ENCODE measurements around the gene ATP8A2. TPM values are rescaled to one million over a fixed set of nuclear protein-coding genes. Genes with fewer than 3 reads are reported as not detected.

The ATP8A2 gene
- total RNA-seq, 1 donor from 2014 or later: 1.3 TPM

DNA sequence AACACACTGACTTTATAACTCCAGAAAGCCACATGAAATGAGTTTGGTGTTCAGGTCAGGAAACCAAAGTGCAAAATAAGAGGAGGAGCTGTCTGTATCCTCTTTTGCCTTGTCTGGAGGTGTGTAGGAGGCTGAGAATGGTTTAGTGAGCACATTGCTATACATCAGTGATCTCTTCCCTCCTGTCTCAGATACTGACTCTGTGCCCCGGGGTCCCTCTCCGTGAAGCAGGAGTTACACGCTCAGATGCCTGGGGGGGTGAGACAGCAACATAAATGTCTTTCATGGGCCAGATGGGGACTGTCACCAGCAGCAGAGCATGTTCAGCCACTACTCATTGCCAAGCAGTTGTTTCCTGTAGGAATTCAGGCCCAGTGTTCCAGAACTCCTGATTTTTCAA is 285.4 kb downstream of the ATP8A2 start:
- TF ChIP-seq CTCF (IDR thresholded peaks at IDR 0.05; ENCODE audit: insufficient read depth, low read depth, low read length) (no peak), EZH2 (IDR thresholded peaks at IDR 0.05; ENCODE audit: insufficient read depth, low read length) (no peak)
- Histone ChIP-seq H4K20me1 (ENCODE audit: insufficient read depth, low read length) (no peaks in the 10 kb centered on the region), H2AFZ (ENCODE audit: low read depth, low read length) (no peak overlapping the region), H3K9me3 (ENCODE audit: insufficient read depth, low read depth, low read length) (no peaks in the 10 kb centered on the region), H3K79me2 (ENCODE audit: insufficient read depth, low read length) (no peaks in the 10 kb centered on the region), H3K27ac (ENCODE audit: low read depth, low read length) (no peak overlapping the region), H3K36me3 (ENCODE audit: insufficient read depth, low read length) (no peaks in the 10 kb centered on the region), H3K4me3 (ENCODE audit: insufficient read depth, low read depth, low read length) (no peak overlapping the region), H3K4me1 (ENCODE audit: insufficient read depth, low read length) (no peaks in the 10 kb centered on the region), H3K9ac (ENCODE audit: low read length) (no peak overlapping the region), H3K4me2 (ENCODE audit: low read length) (no peak overlapping the region), H3K27me3 (ENCODE audit: insufficient read depth, low read length) (no peaks in the 10 kb centered on the region)
- no peak overlapping the region for H3K4me3 Mint-ChIP-seq (ENCODE audit: unreplicated experiment)
- H3K36me3 Mint-ChIP-seq (ENCODE audit: low read depth, unreplicated experiment): no peaks in the 10 kb centered on the region
- no peak for FAIRE-seq
- DNase-seq (ENCODE audit: low read depth): no peak
- H3K27me3 Mint-ChIP-seq (ENCODE audit: low read depth, unreplicated experiment): no peaks in the 10 kb centered on the region
- no peak overlapping the region for H3K27ac Mint-ChIP-seq (ENCODE audit: unreplicated experiment)
- H3K9me3 Mint-ChIP-seq (ENCODE audit: unreplicated experiment): no peaks in the 10 kb centered on the region
- peaks cover 7% of the 10 kb centered on the region for H3K4me1 Mint-ChIP-seq (ENCODE audit: low read depth, unreplicated experiment)

- H3K4me1 Mint-ChIP-seq (ENCODE audit: low read depth, unreplicated experiment): peaks cover 3% of the 10 kb centered on the region
- no peaks in the 10 kb centered on the region for H3K4me1 ChIP-seq (ENCODE audit: insufficient read depth, low read length)
- H3K4me2 ChIP-seq (ENCODE audit: low read length): no peak overlapping the region
- no peaks in the 10 kb centered on the region for H3K27me3 Mint-ChIP-seq (ENCODE audit: low read depth, unreplicated experiment)
- H3K9me3 ChIP-seq (ENCODE audit: insufficient read depth, low read depth, low read length): no peaks in the 10 kb centered on the region
- H3K79me2 ChIP-seq (ENCODE audit: insufficient read depth, low read length): no peaks in the 10 kb centered on the region
- H3K27ac ChIP-seq (ENCODE audit: low read depth, low read length): no peak overlapping the region
- H3K27ac Mint-ChIP-seq (ENCODE audit: unreplicated experiment): no peak overlapping the region
- H3K4me3 Mint-ChIP-seq (ENCODE audit: unreplicated experiment): no peak overlapping the region
- no peak for TF ChIP-seq EZH2 (IDR thresholded peaks at IDR 0.05; ENCODE audit: insufficient read depth, low read length)
- TF ChIP-seq CTCF (IDR thresholded peaks at IDR 0.05; ENCODE audit: insufficient read depth, low read depth, low read length): no peak
- no peak overlapping the region for H3K4me3 ChIP-seq (ENCODE audit: insufficient read depth, low read depth, low read length)
- peak overlapping the region; percentile 15 for H2AFZ ChIP-seq (ENCODE audit: low read depth, low read length)
- H3K36me3 Mint-ChIP-seq (ENCODE audit: low read depth, unreplicated experiment): no peaks in the 10 kb centered on the region
- no peaks in the 10 kb centered on the region for H4K20me1 ChIP-seq (ENCODE audit: insufficient read depth, low read length)
- H3K9ac ChIP-seq (ENCODE audit: low read length): no peak overlapping the region
- no peak for FAIRE-seq
- H3K9me3 Mint-ChIP-seq (ENCODE audit: unreplicated experiment): no peaks in the 10 kb centered on the region
- no peaks in the 10 kb centered on the region for H3K27me3 ChIP-seq (ENCODE audit: insufficient read depth, low read length)
- no peak for DNase-seq (ENCODE audit: low read depth)
- no peaks in the 10 kb centered on the region for H3K36me3 ChIP-seq (ENCODE audit: insufficient read depth, low read length)
Observed at GRCh38 chr13:25659091-25659795, 287.5 kb downstream of the ATP8A2 start.

GRCh38 chr13:25660996-25661395 is 289.2 kb downstream of the ATP8A2 start:
- H3K9me3 ChIP-seq (ENCODE audit: insufficient read depth, low read depth, low read length): no peaks in the 10 kb centered on the region
- H3K4me1 ChIP-seq (ENCODE audit: insufficient read depth, low read length): no peaks in the 10 kb centered on the region
- no peaks in the 10 kb centered on the region for H3K79me2 ChIP-seq (ENCODE audit: insufficient read depth, low read length)
- Mint-ChIP-seq H3K36me3 (ENCODE audit: low read depth, unreplicated experiment) (no peaks in the 10 kb centered on the region), H3K27ac (ENCODE audit: unreplicated experiment) (no peak overlapping the region), H3K9me3 (ENCODE audit: unreplicated experiment) (no peaks in the 10 kb centered on the region), H3K4me3 (ENCODE audit: unreplicated experiment) (no peak overlapping the region), H3K4me1 (ENCODE audit: low read depth, unreplicated experiment) (peaks cover 3% of the 10 kb centered on the region), H3K27me3 (ENCODE audit: low read depth, unreplicated experiment) (peaks cover 4% of the 10 kb centered on the region)
- TF ChIP-seq CTCF (IDR thresholded peaks at IDR 0.05; ENCODE audit: insufficient read depth, low read depth, low read length) (no peak), EZH2 (IDR thresholded peaks at IDR 0.05; ENCODE audit: insufficient read depth, low read length) (no peak)
- H3K27me3 ChIP-seq (ENCODE audit: insufficient read depth, low read length): no peaks in the 10 kb centered on the region
- no peaks in the 10 kb centered on the region for H4K20me1 ChIP-seq (ENCODE audit: insufficient read depth, low read length)
- H3K4me2 ChIP-seq (ENCODE audit: low read length): no peak overlapping the region
- H3K36me3 ChIP-seq (ENCODE audit: insufficient read depth, low read length): no peaks in the 10 kb centered on the region
- no peak overlapping the region for H3K27ac ChIP-seq (ENCODE audit: low read depth, low read length)
- DNase-seq (ENCODE audit: low read depth): no peak
- H2AFZ ChIP-seq (ENCODE audit: low read depth, low read length): no peak overlapping the region
- no peak overlapping the region for H3K9ac ChIP-seq (ENCODE audit: low read length)
- FAIRE-seq: no peak
- no peak overlapping the region for H3K4me3 ChIP-seq (ENCODE audit: insufficient read depth, low read depth, low read length)

Measured in astrocyte (in vitro differentiated cells and primary cell).